Testis (tissue), 3 donors: ENCODE results near the gene CSNK1E. TPM values are rescaled to one million over a fixed set of nuclear protein-coding genes. Genes with fewer than 3 reads are reported as not detected.
"Not testable (repeated sequence)": the region's sequence is repeated elsewhere in the genome, so short reads cannot be mapped to it uniquely, and the experiment has no call there.

Source experiments
- DNase-seq: peaks from one replicate; pipeline ENCODE4 v3.0.0-alpha.2; 2019
- H3K27ac ChIP-seq, 2 donors: fragments of 200-600 bp; sonication (generic); one replicate each; pipeline ENCODE4 v1.5.1; 2019
- H3K27me3 ChIP-seq: fragments of 200-600 bp; sonication (generic); one replicate; pipeline ENCODE4 v1.5.1; 2019
- H3K36me3 ChIP-seq: fragments of 200-600 bp; sonication (generic); one replicate; pipeline ENCODE4 v1.5.1; 2017; ENCODE audit warnings: low read depth; ENCODE audit errors: missing control alignments
- H3K4me1 ChIP-seq: fragments of 200-600 bp; sonication (generic); one replicate; pipeline ENCODE4 v1.5.1; 2019
- H3K4me3 ChIP-seq, 2 donors: fragments of 200-600 bp; sonication (generic); one replicate each; pipeline ENCODE4 v1.5.1; 2017 to 2019
- H3K9me3 ChIP-seq: fragments of 200-600 bp; sonication (generic); one replicate; pipeline ENCODE4 v1.5.1; 2017
- CTCF ChIP-seq, 3 experiments: fragments of 450-650 bp in 2 of 3; fragments of 200-600 bp in 1 of 3; sonication (generic) in 1 of 3; IDR thresholded peaks; one replicate each; pipeline ENCODE4 v1.5.1; 2016 to 2019; ENCODE audit warnings: antibody characterized with exemption in 3 of 3, mild to moderate bottlenecking in 2 of 3, moderate library complexity in 1 of 3
- POLR2A ChIP-seq: fragments of 450-650 bp; IDR thresholded peaks from one replicate; pipeline ENCODE4 v1.6.1; 2017; ENCODE audit warnings: antibody characterized with exemption, mild to moderate bottlenecking, moderate library complexity
- WGBS, 2 donors: methylation state at CpG; one replicate each; pipeline ENCODE4 v1.1.5; 2018; 5-methylcytosine and 5-hydroxymethylcytosine counted together
- intact Hi-C: fragments of 100-400 bp; cut with DNase I; formaldehyde crosslinking; loops from one replicate; pipeline ENCODE4 v1.15.1; 2023; ENCODE audit warnings: low total_unique reads
- polyA plus RNA-seq: library from polyadenylated mRNA; stranded (reverse); fragments of 350-450 nt; fragmentation: Illumina TruSeq; extraction: RNeasy Lipid Tissue Mini Kit (QIAGEN cat#74804); gene quantifications from one replicate; pipeline ENCODE4 v1.2.3, GENCODE V29; 2014; ENCODE audit warnings: low read depth, low replicate concordance; ENCODE audit not compliant: insufficient read depth
- total RNA-seq, 2 donors: library from RNA; depleted of rRNA; stranded (reverse); fragments of >200 nt; gene quantifications; one replicate each; pipeline ENCODE4 v1.2.3, GENCODE V29; 2016

Gene CSNK1E
- total and polyA plus RNA-seq, 3 donors from 2014 or later = 69.2 to 134 (median 133) TPM

DNA sequence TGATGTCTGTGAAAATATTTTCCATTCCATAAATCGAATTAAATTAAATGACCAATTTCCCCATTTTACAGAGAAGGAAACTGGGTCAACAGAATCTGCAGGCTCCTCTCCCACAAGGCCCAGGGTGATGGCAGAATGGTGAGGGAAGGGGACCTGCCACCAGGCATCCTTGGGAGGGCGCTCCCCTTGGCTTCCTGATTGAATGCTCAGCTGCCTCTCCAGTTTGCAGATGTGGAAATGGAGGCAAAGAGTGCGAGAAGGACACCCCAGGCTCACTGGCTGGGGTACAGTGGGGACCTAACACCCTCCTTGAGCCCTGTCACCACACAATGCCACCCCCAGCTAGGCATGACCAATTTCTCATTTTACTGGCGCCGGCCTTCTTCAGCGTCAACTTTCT lies 28.5 kb upstream of the CSNK1E start:
- intact Hi-C loops = no loop called here
- WGBS, 2 donors = 96% methylated on average over 6 of the region's 6 CpGs
- Histone ChIP-seq H3K27ac (no peak overlapping the region), H3K27me3 (no peaks in the 10 kb centered on the region), H3K4me3 (no peak overlapping the region), H3K4me1 (no peaks in the 10 kb centered on the region), H3K36me3 (no peaks in the 10 kb centered on the region), H3K9me3 (no peaks in the 10 kb centered on the region)
- no peak for TF ChIP-seq CTCF (IDR thresholded peaks at IDR 0.05)
- TF ChIP-seq POLR2A = no peak
- no peak for DNase-seq

GRCh38 chr22:38339893-38340292 lies 22.7 kb upstream of the CSNK1E start:
- H3K27ac ChIP-seq, H3K27me3 ChIP-seq, H3K4me3 ChIP-seq, H3K4me1 ChIP-seq, H3K36me3 ChIP-seq, H3K9me3 ChIP-seq, intact Hi-C loops: not testable (repeated sequence)
- peak; percentile 11 for DNase-seq
- WGBS, 2 donors = 94 to 95% methylated on average over 6 of the region's 6 CpGs

- Histone ChIP-seq H3K27ac (no peak overlapping the region), H3K4me1 (no peaks in the 10 kb centered on the region), H3K4me3 (no peak overlapping the region), H3K27me3 (no peaks in the 10 kb centered on the region), H3K9me3 (no peaks in the 10 kb centered on the region), H3K36me3 (no peaks in the 10 kb centered on the region)
- intact Hi-C loops = no loop called here
- TF ChIP-seq CTCF (IDR thresholded peaks at IDR 0.05) = no peak
- TF ChIP-seq POLR2A = no peak
- no peak for DNase-seq
- WGBS, 2 donors = 91 to 97% methylated on average over 4 of the region's 4 CpGs
Measured at GRCh38 chr22:38338772-38339379, 21.6 kb upstream of the CSNK1E start.

DNA sequence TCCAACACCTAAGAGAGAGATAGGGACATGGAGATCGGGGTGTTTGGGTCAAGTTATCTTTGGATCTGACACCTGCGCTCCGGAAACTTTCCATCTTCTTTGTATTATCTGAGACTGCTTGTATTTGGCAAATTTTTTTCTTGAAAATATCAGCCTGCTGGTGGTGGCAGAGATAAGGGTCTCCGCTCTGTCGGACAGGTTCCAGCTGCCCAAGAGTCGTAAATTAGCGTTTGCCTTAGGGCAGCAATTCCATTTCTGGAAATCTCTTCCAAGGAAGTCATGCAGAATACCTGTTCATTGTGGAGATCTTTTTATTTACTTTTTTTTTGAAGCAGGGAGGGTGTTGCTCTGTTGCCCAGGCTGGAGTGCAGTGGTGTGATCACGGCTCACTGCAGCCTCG lies 19.5 kb upstream of the CSNK1E start:
- Histone ChIP-seq H3K27me3 (no peaks in the 10 kb centered on the region), H3K36me3 (no peaks in the 10 kb centered on the region), H3K4me3 (peak overlapping the region; percentile 34 to 43), H3K9me3 (no peaks in the 10 kb centered on the region), H3K27ac (no peak overlapping the region), H3K4me1 (no peaks in the 10 kb centered on the region)
- DNase-seq = no peak
- TF ChIP-seq POLR2A = no peak
- no peak for TF ChIP-seq CTCF (IDR thresholded peaks at IDR 0.05)
- WGBS, 2 donors = 45 to 52% methylated on average over 9 of the region's 9 CpGs
- intact Hi-C loops = no loop called here

- no peak for DNase-seq
- Histone ChIP-seq H3K4me1 (no peaks in the 10 kb centered on the region), H3K4me3 (no peak overlapping the region), H3K36me3 (no peaks in the 10 kb centered on the region), H3K27ac (no peak overlapping the region), H3K9me3 (no peaks in the 10 kb centered on the region), H3K27me3 (no peaks in the 10 kb centered on the region)
- intact Hi-C loops = no loop called here
- WGBS, 2 donors = 78 to 88% methylated on average over 3 of the region's 3 CpGs
- TF ChIP-seq CTCF (IDR thresholded peaks at IDR 0.05) (no peak), POLR2A (no peak)
Measured at GRCh38 chr22:38335077-38335476, 17.8 kb upstream of the CSNK1E start.
